Ammon's horn (tissue), 1 donor: ENCODE data around the gene SCGB2A2.

Experiments
- DNase-seq: peaks from one replicate; pipeline ENCODE4 v3.0.0-alpha.2; 2016; ENCODE audit warnings: low spot score

Gene SCGB2A2

DNA sequence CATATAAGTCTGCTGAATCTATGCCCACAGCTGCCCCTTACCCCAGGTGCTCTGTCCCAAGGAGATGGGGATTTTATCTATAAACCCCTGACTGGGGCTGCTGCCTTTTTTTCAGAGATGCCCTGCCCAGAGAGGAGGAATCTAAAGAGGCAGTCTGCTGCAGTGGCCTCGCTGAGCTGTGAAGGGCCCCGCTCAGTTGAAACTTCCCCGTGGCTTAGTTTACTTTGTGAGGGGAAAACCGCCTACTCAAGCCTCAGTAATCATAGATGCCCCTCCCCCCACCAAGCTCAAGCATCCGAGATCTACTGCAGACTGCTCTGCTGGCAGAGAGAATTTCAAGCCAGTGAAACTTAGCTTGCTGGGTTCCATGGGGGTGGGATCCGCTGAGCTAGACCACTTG lies 36.3 kb downstream of the SCGB2A2 start:
- DNase-seq, result no peak

DNA sequence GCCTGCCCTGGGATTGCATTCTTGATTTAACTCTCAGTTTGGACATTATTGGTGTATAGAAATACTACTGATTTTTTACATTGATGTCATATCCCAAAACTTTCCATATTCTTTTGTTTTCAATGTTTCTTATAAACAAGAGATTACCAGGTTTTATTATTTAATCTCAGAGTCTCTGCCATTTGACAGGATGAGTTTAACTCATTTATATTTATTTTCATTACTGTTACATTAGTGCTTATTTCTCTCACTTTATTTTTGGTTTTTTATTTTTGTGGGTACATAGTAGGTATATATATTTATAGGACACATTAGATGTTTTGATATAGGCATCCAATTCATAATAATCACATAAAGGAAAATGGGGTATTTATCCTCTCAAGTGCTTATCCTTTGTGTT lies 38.0 kb downstream of the SCGB2A2 start:
- no peak for DNase-seq

DNA sequence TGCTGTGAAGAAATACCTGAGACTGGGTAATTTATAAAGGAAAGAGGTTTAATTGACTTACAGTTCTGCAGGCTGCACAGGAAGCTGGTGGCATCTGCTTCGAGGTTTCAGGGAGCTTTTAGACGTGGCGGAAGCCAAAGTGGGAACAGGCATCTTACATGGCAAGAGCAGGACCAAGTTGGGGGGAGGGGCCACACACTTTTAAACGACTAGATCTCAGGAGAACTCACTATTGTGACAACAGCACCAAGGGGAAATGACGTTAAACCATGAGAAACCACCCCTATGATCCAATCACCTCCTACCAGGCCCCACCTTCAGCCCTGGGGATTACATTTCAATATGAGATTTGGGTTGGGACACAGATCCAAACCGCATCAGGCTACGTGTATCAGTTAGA lies 40.0 kb downstream of the SCGB2A2 start:
- DNase-seq, result no peak

DNA sequence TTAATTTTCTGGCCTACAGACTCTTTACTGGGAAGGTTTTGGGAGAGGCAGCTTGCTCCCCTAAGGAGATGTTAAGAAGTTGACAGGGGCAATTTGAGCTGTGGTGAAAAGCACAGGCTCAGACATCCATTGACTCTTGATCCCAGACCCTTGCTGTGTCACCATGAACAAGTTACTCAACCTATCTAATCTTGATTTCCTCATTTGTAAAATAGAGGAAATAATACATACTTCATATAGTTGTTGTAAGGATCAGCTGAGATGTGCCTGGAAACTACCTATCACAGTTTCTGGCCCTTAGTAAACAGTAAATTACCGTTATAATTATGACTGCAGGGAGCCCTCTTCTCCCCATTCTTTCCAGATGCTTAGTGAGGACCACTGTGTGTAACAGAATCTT lies 45.5 kb downstream of the SCGB2A2 start:
- DNase-seq, result no peak

DNA sequence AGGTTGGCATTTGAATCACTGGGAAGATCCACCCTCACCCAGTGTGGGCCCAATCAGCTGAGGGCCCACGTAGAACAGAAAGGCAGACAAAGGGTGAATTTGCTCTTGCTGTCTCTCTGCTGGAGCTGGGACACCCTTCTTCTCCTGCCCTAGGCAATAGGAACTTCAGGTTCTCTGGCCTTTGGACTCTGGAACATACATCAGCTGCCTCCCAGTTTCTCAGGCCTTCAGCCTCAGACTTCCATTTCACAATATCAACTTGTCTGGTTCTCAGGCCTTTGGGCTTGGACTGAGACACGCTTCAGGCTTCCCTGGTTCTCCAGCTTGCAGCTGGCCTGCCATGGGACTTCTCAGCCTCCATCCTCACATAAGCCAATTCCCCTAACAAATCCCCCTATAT lies 52.6 kb downstream of the SCGB2A2 start:
- no peak for DNase-seq
